Suppressor macrophage (primary cell): ENCODE data around the gene MARCHF9.

Experiments used
- DNase-seq, 4 experiments: peaks; one replicate each; pipeline ENCODE4 v3.0.0-alpha.2; 2020 to 2022

Gene MARCHF9

GRCh38 chr12:57724003-57724935 lies 30.6 kb upstream of the MARCHF9 start:
- DNase-seq, result no peak

- DNase-seq, result no peak
Observed at GRCh38 chr12:57724936-57725740, 29.8 kb upstream of the MARCHF9 start.

- DNase-seq, result no peak
Observed at GRCh38 chr12:57725851-57726150, 29.1 kb upstream of the MARCHF9 start.

GRCh38 chr12:57726151-57726883 lies 28.6 kb upstream of the MARCHF9 start:
- peak; percentile 14 to 47 (median 39) for DNase-seq

GRCh38 chr12:57726884-57727757 lies 27.8 kb upstream of the MARCHF9 start:
- no peak for DNase-seq

- DNase-seq, result no peak
Observed at GRCh38 chr12:57727758-57728395, 27.0 kb upstream of the MARCHF9 start.

- DNase-seq, result no peak
Observed at GRCh38 chr12:57729321-57729844, 25.5 kb upstream of the MARCHF9 start.

- no peak for DNase-seq
Observed at GRCh38 chr12:57730336-57731067, 24.4 kb upstream of the MARCHF9 start.

- no peak for DNase-seq
Observed at GRCh38 chr12:57731411-57732080, 23.4 kb upstream of the MARCHF9 start.

GRCh38 chr12:57732270-57732669 lies 22.6 kb upstream of the MARCHF9 start:
- DNase-seq, result no peak

GRCh38 chr12:57732726-57733593 lies 21.9 kb upstream of the MARCHF9 start:
- DNase-seq, result no peak

GRCh38 chr12:57733928-57734327 lies 21.0 kb upstream of the MARCHF9 start:
- no peak for DNase-seq

- DNase-seq, result no peak
Observed at GRCh38 chr12:57734591-57734990, 20.3 kb upstream of the MARCHF9 start.

GRCh38 chr12:57735198-57735855 lies 19.6 kb upstream of the MARCHF9 start:
- no peak for DNase-seq

GRCh38 chr12:57735952-57736740 lies 18.8 kb upstream of the MARCHF9 start:
- no peak for DNase-seq

- no peak for DNase-seq
Observed at GRCh38 chr12:57736741-57737466, 18.0 kb upstream of the MARCHF9 start.
